ENCODE data around the gene LURAP1L. TPM values are rescaled to one million over a fixed set of nuclear protein-coding genes. Genes with fewer than 3 reads are reported as not detected.
A peak's percentile ranks its signal among the peaks of the same experiment; 100 is the strongest.

LURAP1L gene
- polyA plus RNA-seq, 2 of the 4 experiments (the other 2 are of a cell fraction): 24.4 to 61.4 TPM

- H3K4me2 ChIP-seq: no peak overlapping the region
- DNase-seq (ENCODE audit: low read depth in 1 of 2, low spot score in 1 of 2) (no peak), ATAC-seq (no peak), FAIRE-seq (no peak)
- TF ChIP-seq HOXA7 (CRISPR knock-in tag; IDR thresholded peaks at IDR 0.05) (no peak), SREBF2 (IDR thresholded peaks at IDR 0.05) (no peak), FOSL2 (IDR thresholded peaks at IDR 0.05) (no peak), FOSL2 (CRISPR knock-in tag; IDR thresholded peaks at IDR 0.05) (no peak), NFE2L2 (conservative IDR thresholded peaks at IDR 0.05; ENCODE audit: low read length) (no peak), CBX2 (IDR thresholded peaks at IDR 0.05; ENCODE audit: borderline replicate concordance, low read depth) (no peak), USF2 (IDR thresholded peaks at IDR 0.05) (no peak), POLR2AphosphoS2 (conservative IDR thresholded peaks at IDR 0.05; ENCODE audit: low read length) (no peak), KDM1A (IDR thresholded peaks at IDR 0.05; ENCODE audit: low read depth) (no peak), EHMT2 (IDR thresholded peaks at IDR 0.05; ENCODE audit: low read depth) (no peak), PBX3 (IDR thresholded peaks at IDR 0.05) (no peak)
- TF ChIP-seq, protein P1, sequence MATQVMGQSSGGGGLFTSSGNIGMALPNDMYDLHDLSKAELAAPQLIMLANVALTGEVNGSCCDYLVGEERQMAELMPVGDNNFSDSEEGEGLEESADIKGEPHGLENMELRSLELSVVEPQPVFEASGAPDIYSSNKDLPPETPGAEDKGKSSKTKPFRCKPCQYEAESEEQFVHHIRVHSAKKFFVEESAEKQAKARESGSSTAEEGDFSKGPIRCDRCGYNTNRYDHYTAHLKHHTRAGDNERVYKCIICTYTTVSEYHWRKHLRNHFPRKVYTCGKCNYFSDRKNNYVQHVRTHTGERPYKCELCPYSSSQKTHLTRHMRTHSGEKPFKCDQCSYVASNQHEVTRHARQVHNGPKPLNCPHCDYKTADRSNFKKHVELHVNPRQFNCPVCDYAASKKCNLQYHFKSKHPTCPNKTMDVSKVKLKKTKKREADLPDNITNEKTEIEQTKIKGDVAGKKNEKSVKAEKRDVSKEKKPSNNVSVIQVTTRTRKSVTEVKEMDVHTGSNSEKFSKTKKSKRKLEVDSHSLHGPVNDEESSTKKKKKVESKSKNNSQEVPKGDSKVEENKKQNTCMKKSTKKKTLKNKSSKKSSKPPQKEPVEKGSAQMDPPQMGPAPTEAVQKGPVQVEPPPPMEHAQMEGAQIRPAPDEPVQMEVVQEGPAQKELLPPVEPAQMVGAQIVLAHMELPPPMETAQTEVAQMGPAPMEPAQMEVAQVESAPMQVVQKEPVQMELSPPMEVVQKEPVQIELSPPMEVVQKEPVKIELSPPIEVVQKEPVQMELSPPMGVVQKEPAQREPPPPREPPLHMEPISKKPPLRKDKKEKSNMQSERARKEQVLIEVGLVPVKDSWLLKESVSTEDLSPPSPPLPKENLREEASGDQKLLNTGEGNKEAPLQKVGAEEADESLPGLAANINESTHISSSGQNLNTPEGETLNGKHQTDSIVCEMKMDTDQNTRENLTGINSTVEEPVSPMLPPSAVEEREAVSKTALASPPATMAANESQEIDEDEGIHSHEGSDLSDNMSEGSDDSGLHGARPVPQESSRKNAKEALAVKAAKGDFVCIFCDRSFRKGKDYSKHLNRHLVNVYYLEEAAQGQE (IDR thresholded peaks at IDR 0.05): no peak
- TF ChIP-seq, protein P2, sequence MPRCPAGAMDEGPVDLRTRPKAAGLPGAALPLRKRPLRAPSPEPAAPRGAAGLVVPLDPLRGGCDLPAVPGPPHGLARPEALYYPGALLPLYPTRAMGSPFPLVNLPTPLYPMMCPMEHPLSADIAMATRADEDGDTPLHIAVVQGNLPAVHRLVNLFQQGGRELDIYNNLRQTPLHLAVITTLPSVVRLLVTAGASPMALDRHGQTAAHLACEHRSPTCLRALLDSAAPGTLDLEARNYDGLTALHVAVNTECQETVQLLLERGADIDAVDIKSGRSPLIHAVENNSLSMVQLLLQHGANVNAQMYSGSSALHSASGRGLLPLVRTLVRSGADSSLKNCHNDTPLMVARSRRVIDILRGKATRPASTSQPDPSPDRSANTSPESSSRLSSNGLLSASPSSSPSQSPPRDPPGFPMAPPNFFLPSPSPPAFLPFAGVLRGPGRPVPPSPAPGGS (IDR thresholded peaks at IDR 0.05): no peak
- H3K4me1 ChIP-seq: peaks cover 30% of the 10 kb centered on the region
- 83% methylated on average over 4 of the region's 4 CpGs for WGBS (ENCODE audit: missing lambda C conversion rate)
- CTCF ChIA-PET: interaction anchor here (1.0 to 2.5 kb wide), 3 partner anchors 10 to 319 kb away, joined by 3 to 6 read pairs (median 4); no protein-coding TSS in a partner anchor
- no peak overlapping the region for H3K4me3 ChIP-seq
- no peak overlapping the region for H3K27ac ChIP-seq
- POLR2A ChIA-PET: no interaction called here
- no peaks in the 10 kb centered on the region for H3K9me3 ChIP-seq
Observed at GRCh38 chr9:12770261-12770660, 4.6 kb upstream of the LURAP1L start.

- ChIA-PET CTCF (interaction anchor here (0.9 to 1.8 kb wide), 7 partner anchors 9 to 114 kb away, joined by 3 to 8 read pairs (median 4); no protein-coding TSS in a partner anchor), POLR2A (no interaction called here)
- no peak for TF ChIP-seq ZSCAN20 (CRISPR knock-in tag; IDR thresholded peaks at IDR 0.05)
- no peak for TF ChIP-seq E2F6 (IDR thresholded peaks at IDR 0.05; ENCODE audit: borderline replicate concordance, low read depth)
- no peak for TF ChIP-seq PBX3 (IDR thresholded peaks at IDR 0.05)
- no peak for TF ChIP-seq GATA3 (IDR thresholded peaks at IDR 0.05; ENCODE audit: borderline replicate concordance)
- TF ChIP-seq TFCP2L1 (CRISPR knock-in tag; IDR thresholded peaks at IDR 0.05): no peak
- TF ChIP-seq BHLHE40 (IDR thresholded peaks at IDR 0.05; ENCODE audit: low read depth, low read length): no peak
- TF ChIP-seq HDAC2 (IDR thresholded peaks at IDR 0.05): no peak
- no peak for TF ChIP-seq RCOR1 (IDR thresholded peaks at IDR 0.05; ENCODE audit: low read depth, low read length)
- TF ChIP-seq ZC3H11A (IDR thresholded peaks at IDR 0.05): no peak
- TF ChIP-seq CHD4 (IDR thresholded peaks at IDR 0.05; ENCODE audit: borderline replicate concordance): no peak
- TF ChIP-seq HEYL (CRISPR knock-in tag; IDR thresholded peaks at IDR 0.05): no peak
- TF ChIP-seq ZNF302 (CRISPR knock-in tag; IDR thresholded peaks at IDR 0.05): no peak
- ATAC-seq: no peak
- 45% methylated on average over 3 of the region's 3 CpGs for WGBS (ENCODE audit: missing lambda C conversion rate)
- peak overlapping the region; percentile 21; the same call in 1 of the 3 replicates for H3K4me2 ChIP-seq
- no peak for FAIRE-seq
- no peak overlapping the region for H3K4me3 ChIP-seq
- H3K27ac ChIP-seq: peak overlapping the region in 1 of 2 experiments; percentile 29; a peak in 1 of 6 replicates
- H3K4me1 ChIP-seq: peaks cover 15% of the 10 kb centered on the region; the same call in 2 of the 3 replicates
- no peak for DNase-seq (ENCODE audit: low read depth in 1 of 2, low spot score in 1 of 2)
- H3K9me3 ChIP-seq: no peaks in the 10 kb centered on the region
Observed at GRCh38 chr9:12771891-12772290, 2.9 kb upstream of the LURAP1L start.
